ENCODE data around the gene TINAGL1. TPM values are rescaled to one million over a fixed set of nuclear protein-coding genes. Genes with fewer than 3 reads are reported as not detected.

Gene TINAGL1
- total and polyA plus RNA-seq, 4 donors: 158 to 506 (median 321) TPM

- H3K9me3 ChIP-seq (ENCODE audit: control insufficient read depth, low read length): no peaks in the 10 kb centered on the region
- ATAC-seq (ENCODE audit: low FRiP score) (no peak), DNase-seq (no peak)
- H3K27me3 ChIP-seq (ENCODE audit: control insufficient read depth in 1 of 2, insufficient read depth in 2 of 2, low read length in 1 of 2): no peaks in the 10 kb centered on the region
- intact Hi-C loops (cut with DNase I): loop anchor here in 1 of 2 donors (1.0 kb wide), 1 partner anchor 29 kb away; no protein-coding TSS in a partner anchor
- H3K27ac ChIP-seq (ENCODE audit: low read depth in 1 of 2, low read length in 2 of 2): no peak overlapping the region
- H3K36me3 ChIP-seq (ENCODE audit: control insufficient read depth in 1 of 2, insufficient read depth in 2 of 2, low read length in 1 of 2): no peaks in the 10 kb centered on the region
- no peaks in the 10 kb centered on the region for H3K4me1 ChIP-seq (ENCODE audit: control insufficient read depth in 1 of 2, insufficient read depth in 2 of 2, low read length in 2 of 2)
- WGBS, 2 donors: 86 to 94% methylated on average over 5 of the region's 5 CpGs
- no peak overlapping the region for H3K4me3 ChIP-seq (ENCODE audit: low read length in 2 of 2)
These were observed 16.9 kb downstream of the TINAGL1 start for GRCh38 chr1:31593136-31593665.

GRCh38 chr1:31593770-31594632, 17.7 kb downstream of the TINAGL1 start:
- Histone ChIP-seq H3K36me3 (ENCODE audit: control insufficient read depth in 1 of 2, insufficient read depth in 2 of 2, low read length in 1 of 2) (no peaks in the 10 kb centered on the region), H3K4me1 (ENCODE audit: control insufficient read depth in 1 of 2, insufficient read depth in 2 of 2, low read length in 2 of 2) (no peaks in the 10 kb centered on the region), H3K9me3 (ENCODE audit: control insufficient read depth, low read length) (no peaks in the 10 kb centered on the region), H3K27ac (ENCODE audit: low read depth in 1 of 2, low read length in 2 of 2) (no peak overlapping the region), H3K4me3 (ENCODE audit: low read length in 2 of 2) (no peak overlapping the region), H3K27me3 (ENCODE audit: control insufficient read depth in 1 of 2, insufficient read depth in 2 of 2, low read length in 1 of 2) (no peaks in the 10 kb centered on the region)
- DNase-seq: peak; percentile 89 to 96
- WGBS, 2 donors: 50 to 58% methylated on average over 10 of the region's 10 CpGs
- ATAC-seq (ENCODE audit: low FRiP score): peak; percentile 85
- intact Hi-C loops (cut with DNase I): loop anchor here (1.0 kb wide), 1 partner anchor 30 kb away; no protein-coding TSS in a partner anchor

- no peaks in the 10 kb centered on the region for H3K9me3 ChIP-seq (ENCODE audit: control insufficient read depth, low read length)
- no peaks in the 10 kb centered on the region for H3K27me3 ChIP-seq (ENCODE audit: control insufficient read depth in 1 of 2, insufficient read depth in 2 of 2, low read length in 1 of 2)
- H3K4me3 ChIP-seq (ENCODE audit: low read length in 2 of 2): no peak overlapping the region
- H3K36me3 ChIP-seq (ENCODE audit: control insufficient read depth in 1 of 2, insufficient read depth in 2 of 2, low read length in 1 of 2): no peaks in the 10 kb centered on the region
- H3K27ac ChIP-seq (ENCODE audit: low read depth in 1 of 2, low read length in 2 of 2): no peak overlapping the region
- WGBS, 2 donors: 91 to 97% methylated on average over 4 of the region's 4 CpGs
- ATAC-seq (ENCODE audit: low FRiP score): no peak
- DNase-seq: no peak
- intact Hi-C loops (cut with DNase I): no loop called here
- H3K4me1 ChIP-seq (ENCODE audit: control insufficient read depth in 1 of 2, insufficient read depth in 2 of 2, low read length in 2 of 2): no peaks in the 10 kb centered on the region
These were observed 19.8 kb downstream of the TINAGL1 start for GRCh38 chr1:31595836-31596736.

- H3K4me3 ChIP-seq (ENCODE audit: low read length in 2 of 2): no peak overlapping the region
- ATAC-seq (ENCODE audit: low FRiP score): no peak
- H3K9me3 ChIP-seq (ENCODE audit: control insufficient read depth, low read length): no peaks in the 10 kb centered on the region
- no peak for DNase-seq
- H3K4me1 ChIP-seq (ENCODE audit: control insufficient read depth in 1 of 2, insufficient read depth in 2 of 2, low read length in 2 of 2): no peaks in the 10 kb centered on the region
- H3K27ac ChIP-seq (ENCODE audit: low read depth in 1 of 2, low read length in 2 of 2): no peak overlapping the region
- intact Hi-C loops (cut with DNase I): no loop called here
- no peaks in the 10 kb centered on the region for H3K36me3 ChIP-seq (ENCODE audit: control insufficient read depth in 1 of 2, insufficient read depth in 2 of 2, low read length in 1 of 2)
- H3K27me3 ChIP-seq (ENCODE audit: control insufficient read depth in 1 of 2, insufficient read depth in 2 of 2, low read length in 1 of 2): no peaks in the 10 kb centered on the region
- WGBS, 2 donors: 68 to 73% methylated on average over 6 of the region's 6 CpGs
These were observed 20.4 kb downstream of the TINAGL1 start for GRCh38 chr1:31596737-31597097.

GRCh38 chr1:31598980-31599379, 22.7 kb downstream of the TINAGL1 start:
- ATAC-seq (ENCODE audit: low FRiP score): no peak
- Histone ChIP-seq H3K4me3 (ENCODE audit: low read length in 2 of 2) (no peak overlapping the region), H3K9me3 (ENCODE audit: control insufficient read depth, low read length) (no peaks in the 10 kb centered on the region), H3K4me1 (ENCODE audit: control insufficient read depth in 1 of 2, insufficient read depth in 2 of 2, low read length in 2 of 2) (no peaks in the 10 kb centered on the region), H3K36me3 (ENCODE audit: control insufficient read depth in 1 of 2, insufficient read depth in 2 of 2, low read length in 1 of 2) (no peaks in the 10 kb centered on the region), H3K27me3 (ENCODE audit: control insufficient read depth in 1 of 2, insufficient read depth in 2 of 2, low read length in 1 of 2) (no peaks in the 10 kb centered on the region), H3K27ac (ENCODE audit: low read depth in 1 of 2, low read length in 2 of 2) (no peak overlapping the region)
- DNase-seq: no peak
- intact Hi-C loops (cut with DNase I): no loop called here
- WGBS, 2 donors: 90 to 92% methylated on average over 7 of the region's 7 CpGs

GRCh38 chr1:31600641-31601040, 24.3 kb downstream of the TINAGL1 start:
- 67 to 77% methylated on average over 2 of the region's 2 CpGs for WGBS, 2 donors
- no peaks in the 10 kb centered on the region for H3K36me3 ChIP-seq (ENCODE audit: control insufficient read depth in 1 of 2, insufficient read depth in 2 of 2, low read length in 1 of 2)
- DNase-seq: no peak
- H3K4me1 ChIP-seq (ENCODE audit: control insufficient read depth in 1 of 2, insufficient read depth in 2 of 2, low read length in 2 of 2): no peaks in the 10 kb centered on the region
- intact Hi-C loops (cut with DNase I): no loop called here
- ATAC-seq (ENCODE audit: low FRiP score): no peak
- H3K4me3 ChIP-seq (ENCODE audit: low read length in 2 of 2): no peak overlapping the region
- no peaks in the 10 kb centered on the region for H3K27me3 ChIP-seq (ENCODE audit: control insufficient read depth in 1 of 2, insufficient read depth in 2 of 2, low read length in 1 of 2)
- no peak overlapping the region for H3K27ac ChIP-seq (ENCODE audit: low read depth in 1 of 2, low read length in 2 of 2)
- H3K9me3 ChIP-seq (ENCODE audit: control insufficient read depth, low read length): no peaks in the 10 kb centered on the region

GRCh38 chr1:31602081-31602480, 25.8 kb downstream of the TINAGL1 start:
- Histone ChIP-seq H3K27ac (ENCODE audit: low read depth in 1 of 2, low read length in 2 of 2) (no peak overlapping the region), H3K27me3 (ENCODE audit: control insufficient read depth in 1 of 2, insufficient read depth in 2 of 2, low read length in 1 of 2) (no peaks in the 10 kb centered on the region), H3K4me3 (ENCODE audit: low read length in 2 of 2) (no peak overlapping the region), H3K36me3 (ENCODE audit: control insufficient read depth in 1 of 2, insufficient read depth in 2 of 2, low read length in 1 of 2) (no peaks in the 10 kb centered on the region), H3K9me3 (ENCODE audit: control insufficient read depth, low read length) (no peaks in the 10 kb centered on the region), H3K4me1 (ENCODE audit: control insufficient read depth in 1 of 2, insufficient read depth in 2 of 2, low read length in 2 of 2) (no peaks in the 10 kb centered on the region)
- intact Hi-C loops (cut with DNase I): no loop called here
- WGBS, 2 donors: 91 to 96% methylated on average over 2 of the region's 2 CpGs
- DNase-seq (no peak), ATAC-seq (ENCODE audit: low FRiP score) (no peak)

- no peaks in the 10 kb centered on the region for H3K27me3 ChIP-seq (ENCODE audit: control insufficient read depth in 1 of 2, insufficient read depth in 2 of 2, low read length in 1 of 2)
- no peak overlapping the region for H3K27ac ChIP-seq (ENCODE audit: low read depth in 1 of 2, low read length in 2 of 2)
- 91 to 94% methylated on average over 4 of the region's 4 CpGs for WGBS, 2 donors
- no peaks in the 10 kb centered on the region for H3K9me3 ChIP-seq (ENCODE audit: control insufficient read depth, low read length)
- no peak for DNase-seq
- no peak overlapping the region for H3K4me3 ChIP-seq (ENCODE audit: low read length in 2 of 2)
- H3K36me3 ChIP-seq (ENCODE audit: control insufficient read depth in 1 of 2, insufficient read depth in 2 of 2, low read length in 1 of 2): no peaks in the 10 kb centered on the region
- ATAC-seq (ENCODE audit: low FRiP score): no peak
- intact Hi-C loops (cut with DNase I): no loop called here
- no peaks in the 10 kb centered on the region for H3K4me1 ChIP-seq (ENCODE audit: control insufficient read depth in 1 of 2, insufficient read depth in 2 of 2, low read length in 2 of 2)
These were observed 29.7 kb downstream of the TINAGL1 start for GRCh38 chr1:31605908-31606427.
